ENCODE results near the gene STAC2.

STAC2 gene

DNA sequence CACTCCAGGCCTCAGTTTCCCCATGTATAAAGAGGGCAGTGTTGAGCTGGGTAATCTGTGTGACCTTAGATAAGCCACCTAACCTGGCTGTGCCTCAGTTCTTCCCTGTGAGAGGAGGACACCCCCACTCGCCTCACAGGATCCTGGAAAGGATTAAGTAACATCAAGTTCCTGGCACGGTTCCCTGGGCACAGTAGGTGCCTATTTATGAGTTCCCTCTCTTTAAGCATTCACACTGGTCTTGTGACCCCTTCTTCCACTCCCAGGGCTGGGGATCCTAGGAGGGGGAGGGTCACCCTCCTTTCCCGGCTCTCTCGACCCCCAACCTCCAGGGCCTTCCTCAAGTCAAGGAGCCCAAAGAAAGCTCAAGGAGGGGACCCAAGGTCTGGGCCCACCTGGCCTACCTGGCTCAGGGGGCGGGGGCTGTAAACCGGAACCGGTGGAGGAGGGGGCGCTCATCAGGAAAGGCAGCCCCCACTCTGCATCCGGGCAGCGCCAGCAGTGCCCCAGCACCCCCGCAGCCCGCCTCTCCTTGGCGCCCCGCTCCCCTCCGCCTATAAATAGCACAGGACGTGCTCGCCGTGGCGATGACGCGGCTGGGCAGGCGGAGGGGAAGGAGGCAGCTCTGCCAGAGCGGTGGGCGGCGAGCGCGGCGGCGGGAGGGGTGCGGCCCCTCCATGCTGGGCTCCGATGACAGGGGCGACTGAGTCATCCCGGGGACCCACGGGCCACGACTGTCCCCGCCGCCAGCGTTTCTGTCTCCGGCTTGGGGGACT lies 16.2 kb downstream of the STAC2 start:
- DNase-seq = no peak

DNA sequence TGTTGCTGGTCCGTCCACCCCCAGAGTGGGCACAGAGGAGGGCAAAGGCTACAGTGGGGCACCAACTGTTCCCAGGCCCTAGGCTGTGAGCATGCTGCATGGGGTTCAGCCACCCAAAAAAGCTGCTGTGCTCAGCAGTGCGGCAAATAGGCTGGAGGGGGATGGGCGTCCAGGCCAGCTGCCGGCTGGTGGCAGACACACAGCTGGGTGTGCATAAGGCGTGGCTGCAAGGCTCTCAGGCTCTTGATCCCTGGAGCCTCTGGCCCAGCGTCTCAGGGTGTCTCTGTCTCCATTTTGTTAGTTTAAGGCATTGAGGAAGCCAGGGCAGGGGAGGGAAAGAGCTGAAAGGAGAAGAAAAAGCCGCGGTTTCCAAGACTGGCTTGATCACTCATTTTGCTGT lies 16.9 kb downstream of the STAC2 start:
- peak; percentile 44 for DNase-seq

DNA sequence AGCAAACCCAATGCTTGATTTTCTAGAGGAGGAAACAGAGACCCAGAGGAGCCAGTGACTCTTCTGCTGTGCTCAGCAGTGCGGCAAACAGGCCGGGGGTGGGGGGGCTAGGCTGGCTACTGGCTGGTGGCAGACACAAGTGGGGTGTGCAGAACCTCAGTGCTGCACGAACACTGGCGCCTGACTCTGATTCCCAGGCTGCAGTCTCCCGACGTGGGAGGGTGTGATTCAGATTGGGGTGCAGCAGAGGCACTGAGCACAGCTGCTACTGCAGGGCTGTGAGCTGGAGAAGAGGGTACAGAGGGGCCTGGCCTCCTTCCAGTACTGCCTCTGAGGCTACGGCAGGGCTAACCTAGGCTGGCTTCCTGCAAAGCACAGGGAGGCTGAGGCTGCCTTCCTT lies 17.6 kb downstream of the STAC2 start:
- no peak for DNase-seq

DNA sequence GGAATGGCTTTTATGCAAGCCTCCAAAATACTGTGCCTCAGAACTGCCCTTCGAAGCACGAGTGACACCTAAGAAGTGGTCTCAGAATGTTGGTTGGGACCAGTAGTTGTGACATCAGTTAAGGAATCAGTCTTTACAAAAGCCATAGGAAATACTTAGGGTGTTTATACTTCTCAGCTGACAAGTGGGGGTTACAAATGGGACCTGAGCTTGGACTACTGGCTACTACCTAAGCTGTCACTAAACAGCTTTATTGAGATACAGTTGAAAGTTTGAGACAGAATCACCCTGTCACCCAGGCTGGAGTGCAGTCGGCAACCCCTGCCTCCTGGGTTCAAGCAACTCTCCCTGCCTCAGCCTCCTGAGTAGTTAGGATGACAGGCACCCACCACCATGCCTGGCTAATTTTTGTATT lies 20.6 kb downstream of the STAC2 start:
- no peak for DNase-seq

DNA sequence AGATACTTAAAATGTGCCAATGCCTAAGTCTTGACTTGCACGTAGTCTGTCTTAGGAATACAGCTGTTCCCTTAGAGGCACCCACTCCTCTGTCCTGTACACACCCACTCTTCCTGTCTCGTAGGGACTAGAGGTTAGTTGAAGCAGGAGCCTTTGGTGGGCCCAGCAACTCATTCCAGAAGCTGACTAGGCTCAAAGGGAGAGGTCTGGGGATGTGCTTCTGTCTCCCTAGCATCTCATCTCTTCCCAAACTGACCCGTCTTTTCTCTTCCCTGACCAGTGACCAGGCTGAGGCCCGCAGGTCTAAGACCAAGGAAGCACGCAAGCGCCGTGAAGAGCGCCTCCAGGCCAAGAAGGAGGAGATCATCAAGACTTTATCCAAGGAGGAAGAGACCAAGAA lies 21.5 kb downstream of the STAC2 start:
- DNase-seq = no peak

DNA sequence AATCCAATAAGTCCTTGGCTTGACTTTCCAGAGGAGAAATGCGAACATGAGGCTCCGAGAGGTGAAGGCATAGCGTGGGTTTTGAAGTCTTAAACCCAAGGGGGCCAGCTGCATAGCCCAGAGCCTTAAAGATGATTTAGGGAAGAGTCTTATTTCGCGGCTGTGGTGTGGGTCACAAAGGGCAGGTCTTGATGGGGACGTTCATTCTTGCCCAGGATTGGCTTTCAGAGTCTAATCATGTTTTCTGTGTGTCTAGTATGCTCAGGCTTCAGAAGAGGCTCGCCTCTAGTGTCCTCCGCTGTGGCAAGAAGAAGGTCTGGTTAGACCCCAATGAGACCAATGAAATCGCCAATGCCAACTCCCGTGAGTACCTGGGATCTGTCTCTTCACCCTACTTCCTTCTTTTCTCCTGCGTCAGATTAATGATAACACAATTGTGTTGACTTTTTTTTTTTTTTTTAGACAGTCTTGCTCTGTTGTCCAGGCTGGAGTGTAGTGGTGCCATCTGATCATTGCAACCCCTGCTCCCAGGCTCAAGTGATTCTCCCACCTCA lies 24.7 kb downstream of the STAC2 start:
- DNase-seq = no peak

DNA sequence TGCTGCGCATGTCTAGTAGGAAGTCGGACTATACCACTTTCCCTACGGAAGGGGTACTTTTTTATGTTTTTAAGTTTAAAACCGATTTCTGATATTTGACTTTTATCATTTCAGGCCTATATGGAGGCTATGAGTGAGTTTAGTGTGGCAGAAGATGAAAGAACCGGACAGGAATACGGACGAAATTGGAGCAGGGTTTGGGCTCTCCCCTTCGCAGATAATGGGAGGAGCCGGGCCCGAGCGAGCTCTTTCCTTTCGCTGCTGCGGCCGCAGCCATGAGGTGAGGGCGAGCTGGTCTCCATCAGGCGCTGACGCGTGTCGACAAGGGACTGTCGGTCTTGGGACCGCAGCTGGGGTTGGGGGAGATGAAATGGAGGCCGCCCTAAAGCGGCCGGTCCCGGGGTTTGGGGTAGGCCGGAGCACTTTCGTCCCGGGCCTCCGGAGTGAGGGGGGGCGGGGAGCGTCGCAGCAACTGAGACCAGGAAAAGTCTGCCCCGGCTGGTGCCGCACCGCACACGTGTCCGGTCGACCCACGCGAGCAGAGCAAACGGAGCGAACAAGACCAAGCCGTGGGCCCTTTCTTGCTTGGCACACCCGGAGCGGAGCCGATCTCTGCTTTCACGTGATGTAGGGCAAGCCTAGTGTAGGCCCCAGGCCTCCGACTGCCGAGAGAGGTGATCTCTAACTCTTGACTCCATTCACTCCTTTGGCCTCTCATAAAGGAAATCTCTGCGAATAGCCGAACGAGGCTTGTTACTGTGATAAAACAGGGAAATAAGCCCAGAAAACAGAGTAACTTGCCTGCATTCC lies 25.5 kb downstream of the STAC2 start, which contains the start of gene RPL19:
Gene RPL19, plus strand, starts transcription at position 214 of the 810 bp plus-strand sequence. Its CDS starts 62 bp downstream, at position 276.
- DNase-seq = peak; percentile 60

DNA sequence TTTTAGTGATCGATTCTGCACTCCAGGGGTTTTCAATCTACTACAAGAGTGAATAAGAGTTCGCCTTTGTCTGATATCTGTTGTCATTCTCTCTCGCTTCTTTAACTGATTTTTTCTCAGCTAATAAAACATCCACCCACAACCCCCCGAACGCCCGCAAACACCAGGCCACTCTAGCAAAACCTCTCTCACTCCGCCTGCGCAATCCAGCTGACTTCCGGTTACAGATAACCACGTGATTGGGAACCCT lies 26.0 kb downstream of the STAC2 start:
- DNase-seq = peak; percentile 81

DNA sequence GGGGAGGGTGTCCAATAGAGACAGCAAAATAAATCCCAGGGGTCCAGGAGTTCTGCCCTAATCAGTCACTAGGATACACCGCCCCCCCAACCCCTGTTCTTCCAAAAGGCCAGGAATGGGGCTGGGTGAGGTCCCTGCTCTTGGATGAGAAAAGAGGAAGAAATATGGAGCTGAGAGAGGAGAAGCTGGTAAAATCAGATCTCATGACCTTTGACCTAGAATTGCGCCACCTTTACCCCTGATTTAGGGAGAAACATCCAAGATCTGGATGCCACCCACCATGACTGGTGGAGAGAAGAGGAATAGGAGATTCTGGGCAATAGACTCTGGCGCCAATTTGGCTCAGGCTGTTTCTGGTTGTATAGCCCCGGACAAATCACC lies 27.6 kb downstream of the STAC2 start:
- DNase-seq = no peak

DNA sequence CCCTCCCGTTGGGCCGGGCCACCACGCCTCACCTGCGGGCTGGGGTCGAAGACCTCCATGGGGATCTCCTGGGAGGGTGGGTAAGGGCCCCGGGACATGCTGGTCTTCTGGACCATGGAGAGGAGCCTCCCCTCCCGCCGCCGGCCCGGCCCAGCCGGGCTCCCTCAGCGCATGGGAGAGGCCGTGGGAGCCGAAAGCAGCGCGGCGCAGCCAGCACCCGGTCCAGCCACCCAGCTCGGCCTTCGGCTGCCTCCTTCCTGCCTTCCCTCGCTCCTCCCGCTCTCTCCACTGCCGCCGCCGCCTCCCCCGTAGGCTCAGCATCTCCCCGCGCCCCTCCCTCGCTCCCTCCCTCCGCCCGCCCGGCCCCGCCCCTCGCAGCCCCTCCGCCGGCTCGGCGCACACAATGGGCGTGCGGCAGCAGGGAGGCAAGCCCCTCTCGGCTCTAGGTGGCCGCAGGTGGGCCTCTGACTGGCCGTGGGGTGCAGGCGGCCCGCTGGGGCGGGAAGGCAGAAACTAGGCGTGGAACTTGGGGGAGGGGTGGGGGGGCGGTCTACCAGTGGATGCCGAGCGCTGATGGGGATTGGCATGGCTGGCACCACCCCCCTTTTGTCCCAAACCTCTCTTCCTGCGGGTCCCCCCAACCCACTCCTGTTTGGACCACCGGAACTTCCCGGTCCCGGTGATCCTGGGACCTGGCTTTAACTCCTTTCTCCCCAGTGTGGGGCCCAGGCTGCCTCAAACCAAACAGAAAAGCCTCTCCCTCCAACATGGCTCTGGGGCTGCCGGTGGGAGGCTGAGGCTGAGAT lies 28.2 kb downstream of the STAC2 start, which contains the start of gene CACNB1:
Gene CACNB1, minus strand, starts transcription at position 290 of the 806 bp plus-strand sequence. Its CDS starts 174 bp downstream, at position 116.
- DNase-seq = no peak

DNA sequence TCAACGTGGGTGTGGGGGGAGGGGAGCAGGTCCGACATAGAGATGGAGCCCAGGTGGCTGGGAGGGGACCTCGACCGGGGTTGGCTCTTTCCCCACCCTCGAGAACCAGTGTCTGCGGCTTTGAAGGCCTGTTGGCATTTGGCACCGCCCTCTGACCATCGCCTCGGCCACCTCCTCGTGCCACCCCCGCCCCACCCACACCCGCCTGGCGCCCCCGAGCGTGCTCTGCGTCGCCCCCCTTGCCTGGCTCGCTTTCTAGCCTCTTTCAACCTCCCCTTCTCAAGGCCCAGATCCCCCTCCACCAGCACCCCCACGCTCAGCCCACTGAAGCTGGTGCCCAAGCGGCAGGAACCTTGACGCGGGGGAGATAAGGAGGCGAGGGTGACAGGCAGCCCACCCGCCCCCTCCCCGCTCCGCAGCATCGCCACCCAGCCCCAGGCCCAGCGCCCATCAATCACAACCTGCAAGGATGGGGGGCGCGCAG lies 28.9 kb downstream of the STAC2 start:
- DNase-seq = no peak

DNA sequence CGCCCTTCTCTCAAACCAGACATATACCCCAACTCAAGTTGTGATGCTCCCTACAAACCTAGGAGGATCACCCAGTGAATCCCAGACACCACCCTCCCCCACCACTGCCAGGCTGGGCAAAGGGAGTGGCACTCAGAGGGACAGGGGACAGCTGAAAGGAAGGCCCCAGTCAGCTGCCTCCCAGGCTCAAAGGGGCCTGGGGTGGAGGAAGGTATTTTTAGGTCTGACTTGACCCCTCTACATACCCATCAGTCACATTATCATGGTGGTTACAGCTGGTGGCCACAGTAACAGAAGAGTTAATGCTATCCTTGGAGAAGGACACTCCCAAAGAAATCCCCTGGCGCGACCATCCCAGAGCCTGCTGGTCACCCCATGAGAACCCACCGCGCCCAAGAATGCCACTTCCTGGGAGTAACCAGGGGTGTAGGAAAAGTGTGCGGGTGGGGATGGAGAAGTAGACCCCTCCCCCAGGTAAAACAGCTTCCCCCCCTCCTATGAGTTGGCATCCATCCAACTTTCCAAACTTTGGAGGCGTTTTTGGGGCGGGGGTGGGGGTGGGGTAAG lies 29.4 kb downstream of the STAC2 start:
- DNase-seq = no peak

DNA sequence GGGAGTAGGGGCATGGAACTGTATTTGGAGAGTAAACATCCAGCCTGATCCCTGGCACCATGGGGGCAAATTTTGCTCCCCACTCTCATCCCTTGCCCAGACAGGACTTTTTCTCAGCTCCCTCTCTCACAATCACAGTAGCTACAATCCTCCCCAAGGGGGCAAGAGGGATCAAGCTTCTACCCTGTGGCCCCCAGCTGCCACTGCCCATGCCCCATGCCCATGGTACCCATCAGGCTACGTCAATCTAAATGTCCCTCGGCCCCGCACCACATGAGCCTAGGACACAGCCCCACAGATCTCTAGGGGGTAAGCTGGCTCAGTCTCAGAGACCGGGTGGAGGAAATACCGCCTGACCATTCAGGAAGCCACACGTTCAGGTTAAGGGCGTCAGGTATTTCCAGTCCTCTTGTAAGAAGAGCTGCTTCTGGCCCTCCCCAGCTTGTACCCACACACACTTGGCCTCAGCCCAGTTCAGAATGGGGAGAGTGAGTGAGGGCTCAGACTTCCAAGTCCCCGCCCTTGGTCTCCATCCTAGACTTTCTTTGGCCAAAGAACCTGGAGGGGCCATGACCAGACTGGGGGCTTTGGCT lies 30.1 kb downstream of the STAC2 start:
- DNase-seq = no peak

DNA sequence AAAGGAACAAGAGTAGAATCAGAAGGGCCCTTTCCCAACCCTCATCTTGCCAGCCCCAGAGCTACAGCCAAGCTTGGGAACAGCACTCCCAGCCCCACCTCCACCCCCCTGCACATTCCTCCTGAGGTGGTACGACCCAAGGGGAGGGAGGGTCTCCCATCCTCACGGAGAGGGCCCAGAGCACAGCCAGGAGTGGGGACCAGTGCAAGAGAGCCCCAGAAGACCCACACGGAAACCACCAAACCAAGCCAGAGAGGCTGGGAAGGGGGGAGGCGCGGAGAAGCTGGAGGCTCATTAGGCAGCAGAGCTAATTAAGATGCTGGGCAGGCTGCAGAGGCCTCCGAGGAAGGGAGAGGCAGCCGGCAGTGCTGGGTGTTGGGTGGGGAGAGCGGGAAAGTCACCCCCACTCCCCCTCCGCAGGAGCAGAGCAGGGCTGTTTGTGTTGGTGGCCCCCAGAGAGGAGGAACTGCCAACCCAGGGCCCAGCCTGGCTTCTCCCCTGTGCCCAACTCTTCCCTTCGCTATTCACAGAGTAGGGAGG lies 30.7 kb downstream of the STAC2 start:
- DNase-seq = no peak

DNA sequence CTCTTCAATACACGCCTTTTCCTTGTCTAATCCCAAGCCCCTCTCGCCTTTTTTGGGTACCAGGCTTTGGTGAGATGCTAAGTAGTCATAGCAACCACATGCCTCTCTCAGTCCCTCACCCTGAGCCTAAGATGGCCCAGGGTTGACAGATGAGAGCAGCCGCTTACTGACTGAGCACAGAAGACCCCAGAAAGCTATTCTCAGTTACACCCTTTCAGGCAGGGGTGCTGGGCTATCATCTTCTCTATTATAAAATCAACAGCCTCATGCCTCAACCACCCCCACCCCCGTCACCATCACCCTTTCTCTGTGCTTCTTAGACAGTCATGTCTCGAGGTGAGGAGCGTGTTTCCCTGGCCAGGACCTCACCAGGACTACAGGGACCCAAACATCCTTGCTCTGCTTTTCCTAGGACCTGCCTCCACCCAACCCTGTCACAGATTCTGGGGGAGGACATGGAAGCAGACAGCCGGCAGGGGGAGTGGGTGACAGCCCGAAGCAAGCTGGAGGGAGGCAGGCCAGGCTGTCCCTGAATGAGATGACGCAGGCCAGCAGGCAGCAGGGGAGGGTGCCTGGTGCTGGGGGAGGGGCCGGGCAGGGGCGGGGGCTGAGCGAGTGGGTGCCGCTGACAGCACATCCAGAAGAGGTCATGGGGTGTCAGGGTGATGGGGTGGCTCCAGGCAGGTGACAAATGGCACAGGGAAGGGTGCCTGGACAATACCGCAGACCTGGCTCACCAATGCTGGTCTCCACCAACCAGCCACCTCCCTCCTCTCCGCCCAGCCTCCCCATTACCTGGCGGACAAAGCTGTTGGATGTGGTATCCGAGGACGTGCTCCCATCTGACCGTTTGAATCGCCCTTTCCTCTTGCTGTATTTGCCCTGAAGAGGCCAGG lies 31.4 kb downstream of the STAC2 start:
- no peak for DNase-seq

DNA sequence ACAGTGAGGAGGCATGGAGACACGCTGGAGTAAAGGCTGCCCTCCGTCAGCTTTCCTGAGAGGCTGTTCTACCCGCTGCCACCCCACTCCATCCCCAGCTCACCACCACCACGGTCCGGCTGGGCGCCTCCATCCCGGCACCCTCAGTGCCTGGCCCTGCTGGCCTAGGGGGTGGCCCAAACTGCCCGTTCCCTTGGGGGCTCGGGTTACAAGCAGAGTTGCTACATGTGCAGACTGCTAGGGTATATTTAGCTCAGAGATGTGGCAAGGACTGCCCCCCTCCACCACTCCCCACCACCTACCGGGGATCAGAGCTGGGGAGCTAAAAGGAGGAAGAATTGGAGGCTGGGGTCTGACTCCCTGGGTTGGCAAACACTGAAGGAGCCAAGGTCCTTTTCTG lies 32.4 kb downstream of the STAC2 start:
- no peak for DNase-seq

DNA sequence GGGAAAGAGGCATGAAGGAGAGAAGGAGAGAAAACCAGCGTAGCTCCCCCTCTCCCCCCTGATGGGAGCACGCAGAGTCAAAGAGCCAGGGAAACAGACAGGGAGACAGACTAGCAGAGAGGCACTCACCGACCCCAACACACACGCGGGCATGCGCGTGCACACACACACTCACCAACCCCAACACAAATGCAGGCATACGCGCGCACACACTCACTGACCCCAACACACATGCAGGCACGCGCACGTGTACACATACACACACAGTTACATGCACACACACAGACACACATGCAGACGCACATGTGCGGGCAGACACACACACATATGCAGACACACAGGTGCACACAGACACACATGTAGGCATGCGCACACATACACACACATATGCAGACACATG lies 32.8 kb downstream of the STAC2 start:
- no peak for DNase-seq

DNA sequence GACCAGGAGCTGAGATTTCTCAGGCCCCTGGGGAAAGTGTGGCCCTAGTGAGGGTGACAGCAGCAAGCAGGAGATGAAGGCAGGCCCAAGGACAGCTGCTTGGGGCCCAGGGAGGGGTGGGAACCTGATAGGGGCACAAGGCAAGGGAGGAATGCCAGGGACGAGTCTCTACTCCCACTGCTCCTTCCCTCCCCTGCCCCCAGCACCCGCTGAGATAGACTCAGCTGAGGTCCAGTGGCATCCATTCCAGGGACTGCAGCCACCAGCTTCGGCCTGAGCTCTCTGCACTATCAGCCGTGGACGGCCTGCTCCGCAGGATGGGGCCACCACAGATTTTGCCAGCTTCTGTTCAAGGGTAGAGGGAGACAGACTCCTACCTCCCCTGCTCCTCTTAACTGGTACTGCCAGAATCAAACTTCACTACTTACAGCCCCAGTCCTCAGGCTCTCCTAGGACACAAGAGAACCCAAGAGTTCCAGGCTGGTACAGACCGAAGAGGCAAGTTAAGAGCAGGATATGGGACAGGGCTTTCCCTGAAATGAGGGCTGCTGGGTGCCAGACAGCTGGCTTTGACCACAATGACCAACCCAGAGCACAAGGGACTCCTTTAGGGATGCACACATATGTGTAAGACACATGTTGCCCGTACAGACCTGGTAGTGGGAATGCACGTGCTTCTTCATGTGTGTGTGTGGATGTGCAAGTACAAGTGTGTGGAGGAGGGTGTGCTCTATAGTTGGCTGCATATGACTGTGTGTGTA lies 33.8 kb downstream of the STAC2 start:
- no peak for DNase-seq

DNA sequence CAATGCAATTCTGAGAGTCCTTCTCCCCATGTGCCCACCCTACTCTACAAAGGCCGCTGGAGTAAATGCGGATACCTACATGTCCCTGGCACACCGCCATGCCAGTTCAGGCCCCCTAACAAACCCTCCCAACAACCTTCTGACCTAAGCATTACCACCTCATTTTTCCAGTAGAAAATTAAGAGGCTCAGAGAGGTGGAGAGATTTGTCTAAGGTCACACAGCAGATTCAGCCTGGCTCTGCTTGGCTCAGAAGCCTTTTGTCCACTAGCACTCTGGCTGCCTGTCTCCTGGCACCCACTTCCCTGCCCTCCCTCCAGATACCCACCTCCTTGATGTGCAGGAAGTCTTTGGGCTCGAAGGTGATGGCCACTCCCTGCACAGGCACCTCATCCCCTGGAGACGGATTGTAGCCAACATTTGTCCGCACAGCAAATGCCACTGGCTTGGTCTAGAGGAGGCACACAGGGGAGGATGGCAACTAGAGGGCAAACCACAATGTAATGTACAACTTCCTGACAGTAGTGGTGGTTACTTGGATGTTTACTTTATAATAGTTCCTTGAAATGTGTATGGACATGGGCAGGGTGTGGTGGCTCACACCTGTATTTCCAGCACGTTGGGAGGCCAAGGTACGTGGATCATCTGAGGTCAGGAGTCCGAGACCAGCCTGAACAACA lies 38.5 kb downstream of the STAC2 start:
- DNase-seq = no peak
